HG03565 (cell line): ENCODE data around the gene TACR2.

Experiments
- ATAC-seq: cut with Tn5 transposase; IDR thresholded peaks from one replicate; pipeline ENCODE4 v1.9.1; 2021; ENCODE audit warnings: mild to moderate bottlenecking, moderate library complexity; ENCODE audit not compliant: unreplicated experiment

Gene TACR2

GRCh38 chr10:69416695-69417094 lies at the start of gene TACR2:
Gene TACR2, minus strand, starts transcription at chr10:69416918. Its CDS starts 595 bp downstream, at chr10:69416323.
- ATAC-seq: no peak

GRCh38 chr10:69466158-69466490 lies 49.4 kb upstream of the TACR2 start:
- ATAC-seq: no peak

GRCh38 chr10:69465457-69466157 lies 48.9 kb upstream of the TACR2 start:
- no peak for ATAC-seq

GRCh38 chr10:69464801-69465401 lies 48.2 kb upstream of the TACR2 start:
- ATAC-seq: no peak

- no peak for ATAC-seq
Measured at GRCh38 chr10:69464401-69464800, 47.7 kb upstream of the TACR2 start.

GRCh38 chr10:69463886-69464285 lies 47.2 kb upstream of the TACR2 start:
- ATAC-seq: no peak

GRCh38 chr10:69461243-69462025 lies 44.7 kb upstream of the TACR2 start:
- no peak for ATAC-seq

GRCh38 chr10:69460576-69461242 lies 44.0 kb upstream of the TACR2 start:
- no peak for ATAC-seq

GRCh38 chr10:69459893-69460575 lies 43.3 kb upstream of the TACR2 start:
- no peak for ATAC-seq

- ATAC-seq: no peak
Measured at GRCh38 chr10:69459101-69459790, 42.5 kb upstream of the TACR2 start.

- no peak for ATAC-seq
Measured at GRCh38 chr10:69458430-69459100, 41.8 kb upstream of the TACR2 start.

- no peak for ATAC-seq
Measured at GRCh38 chr10:69457771-69458237, 41.1 kb upstream of the TACR2 start.

- ATAC-seq: no peak
Measured at GRCh38 chr10:69456880-69457693, 40.4 kb upstream of the TACR2 start.

- no peak for ATAC-seq
Measured at GRCh38 chr10:69455006-69455763, 38.5 kb upstream of the TACR2 start.

- ATAC-seq: no peak
Measured at GRCh38 chr10:69453795-69454194, 37.1 kb upstream of the TACR2 start.

GRCh38 chr10:69452676-69453415 lies 36.1 kb upstream of the TACR2 start:
- ATAC-seq: no peak

GRCh38 chr10:69451784-69452251 lies 35.1 kb upstream of the TACR2 start:
- no peak for ATAC-seq
